ENCODE measurements around the gene YBX2. TPM values are rescaled to one million over a fixed set of nuclear protein-coding genes. Genes with fewer than 3 reads are reported as not detected.

Gene YBX2
- total and polyA plus RNA-seq, 9 donors, result 0.36 to 2.7 (median 1.1) TPM

DNA sequence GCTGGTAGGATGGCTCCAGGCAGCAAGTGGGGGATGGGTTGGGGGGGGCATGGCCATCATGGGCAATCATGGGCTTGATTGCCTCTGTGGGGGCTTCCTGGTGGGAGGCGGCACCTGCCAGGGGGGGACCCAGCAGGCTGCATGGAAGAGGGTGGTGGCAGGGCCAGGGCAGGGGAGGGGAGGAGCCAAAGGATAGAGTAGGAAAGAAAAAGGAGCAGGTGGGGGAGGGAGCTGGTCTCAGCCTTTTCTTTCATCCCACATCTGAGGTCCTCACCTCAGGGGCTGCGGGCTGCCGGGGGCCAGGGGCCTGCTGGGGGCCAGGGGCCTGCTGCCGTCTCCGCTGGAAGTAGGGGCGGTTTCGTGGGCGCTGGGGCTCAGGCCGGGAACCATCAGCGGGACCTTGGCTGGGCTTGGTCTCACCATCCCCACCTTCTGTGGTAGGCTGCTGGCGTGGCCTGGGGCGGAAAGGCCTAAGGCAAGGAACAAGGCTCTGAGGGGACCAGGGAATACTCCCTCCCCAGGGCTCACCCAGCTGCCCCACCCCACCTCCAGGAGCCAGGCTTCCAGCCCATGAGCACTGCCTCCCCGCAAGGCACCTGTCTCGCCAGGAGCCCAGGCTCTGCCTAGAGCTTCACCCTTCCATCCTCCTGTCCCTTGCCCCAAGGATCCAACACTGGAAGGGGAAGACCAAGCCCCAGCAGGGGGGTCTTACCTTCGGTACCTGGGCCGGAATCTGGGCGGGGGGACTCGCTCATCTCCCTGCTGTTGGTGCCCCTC, 5.0 kb downstream of the YBX2 start:
- Histone ChIP-seq H3K27me3 (ENCODE audit: control insufficient read depth, insufficient read depth, low read length) (peaks cover 56% of the 10 kb centered on the region), H3K4me1 (ENCODE audit: control insufficient read depth, insufficient read depth, low read length) (peaks cover 28% of the 10 kb centered on the region), H3K36me3 (ENCODE audit: control insufficient read depth, insufficient read depth, low read length) (peaks cover 18% of the 10 kb centered on the region), H3K9me3 (replicated peaks; ENCODE audit: control insufficient read depth, low read depth, low read length) (no peaks in the 10 kb centered on the region), H3K4me3 (ENCODE audit: low read length) (no peak overlapping the region), H3K27ac (ENCODE audit: low read length) (no peak overlapping the region)
- WGBS (ENCODE audit: insufficient coverage), result 80% methylated on average over 15 of the region's 18 CpGs
- no peak for DNase-seq

DNA sequence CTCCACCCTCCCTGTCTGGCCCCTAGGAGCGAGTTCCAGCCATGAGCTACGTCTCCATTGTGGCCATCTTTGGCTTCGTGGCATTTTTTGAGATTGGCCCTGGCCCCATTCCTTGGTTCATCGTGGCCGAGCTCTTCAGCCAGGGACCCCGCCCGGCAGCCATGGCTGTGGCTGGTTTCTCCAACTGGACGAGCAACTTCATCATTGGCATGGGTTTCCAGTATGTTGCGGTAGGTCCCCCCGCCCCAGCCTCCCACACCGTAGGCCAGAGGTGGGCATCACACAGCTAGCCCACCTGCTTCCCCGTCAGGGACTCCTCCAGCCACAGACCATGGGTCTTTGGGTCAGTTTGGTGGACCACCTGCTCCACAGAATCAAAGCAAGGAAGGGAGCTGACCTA, 8.8 kb downstream of the YBX2 start:
- Histone ChIP-seq H3K4me3 (ENCODE audit: low read length) (no peak overlapping the region), H3K27me3 (ENCODE audit: control insufficient read depth, insufficient read depth, low read length) (peaks cover 52% of the 10 kb centered on the region), H3K4me1 (ENCODE audit: control insufficient read depth, insufficient read depth, low read length) (peaks cover 29% of the 10 kb centered on the region), H3K27ac (ENCODE audit: low read length) (no peak overlapping the region), H3K9me3 (replicated peaks; ENCODE audit: control insufficient read depth, low read depth, low read length) (no peaks in the 10 kb centered on the region), H3K36me3 (ENCODE audit: control insufficient read depth, insufficient read depth, low read length) (peaks cover 28% of the 10 kb centered on the region)
- no peak for DNase-seq
- 83% methylated on average over 9 of the region's 12 CpGs for WGBS (ENCODE audit: insufficient coverage)

DNA sequence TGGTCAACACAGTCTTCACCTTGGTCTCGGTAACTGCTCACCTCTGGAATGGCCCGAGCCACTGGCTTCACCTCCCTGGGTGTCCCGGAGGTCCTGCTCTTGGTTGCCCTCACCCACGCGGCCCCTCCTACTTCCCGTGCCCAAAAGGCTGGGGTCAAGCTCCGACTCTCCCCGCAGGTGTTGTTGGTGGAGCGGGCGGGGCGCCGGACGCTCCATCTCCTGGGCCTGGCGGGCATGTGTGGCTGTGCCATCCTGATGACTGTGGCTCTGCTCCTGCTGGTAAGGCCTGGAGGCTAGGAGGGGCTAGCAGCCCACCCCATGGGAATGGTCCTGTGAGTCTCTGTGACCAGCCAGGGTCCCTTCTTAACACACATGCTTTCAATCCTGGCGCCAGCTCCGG, 9.5 kb downstream of the YBX2 start:
- Histone ChIP-seq H3K4me3 (ENCODE audit: low read length) (no peak overlapping the region), H3K27ac (ENCODE audit: low read length) (no peak overlapping the region), H3K36me3 (ENCODE audit: control insufficient read depth, insufficient read depth, low read length) (peaks cover 28% of the 10 kb centered on the region), H3K4me1 (ENCODE audit: control insufficient read depth, insufficient read depth, low read length) (peaks cover 30% of the 10 kb centered on the region), H3K9me3 (replicated peaks; ENCODE audit: control insufficient read depth, low read depth, low read length) (no peaks in the 10 kb centered on the region), H3K27me3 (ENCODE audit: control insufficient read depth, insufficient read depth, low read length) (peaks cover 45% of the 10 kb centered on the region)
- WGBS (ENCODE audit: insufficient coverage), result 92% methylated on average over 14 of the region's 16 CpGs
- DNase-seq, result no peak

GRCh38 chr17:7283471-7284216, 10.8 kb downstream of the YBX2 start:
- Histone ChIP-seq H3K4me1 (ENCODE audit: control insufficient read depth, insufficient read depth, low read length) (peaks cover 30% of the 10 kb centered on the region), H3K9me3 (replicated peaks; ENCODE audit: control insufficient read depth, low read depth, low read length) (no peaks in the 10 kb centered on the region), H3K4me3 (ENCODE audit: low read length) (no peak overlapping the region), H3K27ac (ENCODE audit: low read length) (no peak overlapping the region), H3K36me3 (ENCODE audit: control insufficient read depth, insufficient read depth, low read length) (peaks cover 28% of the 10 kb centered on the region), H3K27me3 (ENCODE audit: control insufficient read depth, insufficient read depth, low read length) (peaks cover 39% of the 10 kb centered on the region)
- 80% methylated on average over 8 of the region's 18 CpGs for WGBS (ENCODE audit: insufficient coverage)
- no peak for DNase-seq

DNA sequence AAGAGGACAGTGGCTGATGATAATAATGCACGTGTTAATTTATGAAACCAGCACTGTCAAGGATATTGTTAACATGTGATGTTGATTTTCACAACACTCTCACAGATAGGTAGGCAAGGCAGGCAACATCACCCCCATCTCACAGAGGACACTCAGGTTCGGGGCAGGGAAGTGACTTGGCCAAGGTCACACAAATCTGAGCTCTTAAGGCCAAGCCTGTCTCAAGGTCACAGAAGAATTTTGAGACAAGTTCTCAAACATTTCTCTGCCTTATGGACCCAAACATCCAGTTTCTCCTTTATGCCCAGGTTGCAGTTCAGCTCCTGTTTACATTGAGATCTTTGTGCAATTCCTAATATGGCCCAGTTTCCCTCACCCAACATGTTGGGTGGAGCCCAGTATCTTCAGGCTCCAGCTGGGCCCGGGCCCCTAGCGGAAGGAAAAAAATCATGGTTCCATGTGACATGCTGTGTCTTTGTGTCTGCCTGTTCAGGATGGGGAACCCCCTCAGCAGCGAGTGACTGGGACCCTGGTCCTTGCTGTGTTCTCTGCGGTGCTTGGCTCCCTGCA, 11.6 kb downstream of the YBX2 start:
- H3K27me3 ChIP-seq (ENCODE audit: control insufficient read depth, insufficient read depth, low read length), result peaks cover 37% of the 10 kb centered on the region
- peaks cover 30% of the 10 kb centered on the region for H3K4me1 ChIP-seq (ENCODE audit: control insufficient read depth, insufficient read depth, low read length)
- peak overlapping the region; percentile 61 for H3K4me3 ChIP-seq (ENCODE audit: low read length)

DNA sequence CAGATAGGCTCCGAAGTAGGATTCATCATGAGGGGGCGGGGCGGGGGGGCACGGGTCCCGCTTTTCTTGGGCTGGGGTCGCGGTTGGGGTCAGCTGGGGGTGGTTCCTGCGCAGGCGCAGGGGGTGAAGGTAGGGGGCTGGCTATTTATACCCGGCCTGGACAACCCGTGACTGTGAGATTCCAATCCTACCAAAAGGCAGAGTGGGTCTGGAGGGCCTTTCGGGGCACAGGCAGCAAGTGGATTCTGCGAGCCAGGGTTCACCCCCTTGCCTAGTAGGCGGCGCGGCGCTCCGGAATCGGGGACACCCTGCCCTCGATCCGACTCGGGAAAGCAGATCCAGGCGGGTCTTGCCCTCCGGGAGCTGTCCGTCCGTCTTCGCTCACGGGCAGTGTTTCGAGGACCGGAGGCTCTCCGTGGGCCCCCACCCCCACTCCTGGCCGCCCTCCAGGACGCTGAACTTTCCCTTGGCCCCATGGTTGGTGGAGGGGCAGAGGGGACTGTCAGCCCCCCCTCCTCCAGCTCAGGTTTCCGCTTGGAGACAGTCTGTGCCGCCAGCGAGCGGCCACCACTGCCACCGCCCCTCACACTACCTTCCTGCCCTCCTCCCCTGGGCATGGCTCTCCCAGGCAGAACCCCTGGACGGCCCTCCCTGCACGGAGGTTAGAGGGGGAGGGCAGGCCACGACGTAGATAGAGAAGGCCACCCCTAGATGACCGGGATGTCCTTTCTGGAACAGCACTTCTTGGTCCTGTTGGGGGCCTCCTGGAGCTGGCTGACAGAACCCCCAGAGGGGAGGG, 12.3 kb downstream of the YBX2 start:
- peak; percentile 48 for DNase-seq

More for the DNA sequence above, 11.6 kb downstream of the YBX2 start:
- H3K9me3 ChIP-seq (replicated peaks; ENCODE audit: control insufficient read depth, low read depth, low read length), result no peaks in the 10 kb centered on the region
- no peak for DNase-seq
- H3K36me3 ChIP-seq (ENCODE audit: control insufficient read depth, insufficient read depth, low read length), result peaks cover 28% of the 10 kb centered on the region
- 80% methylated on average over 5 of the region's 6 CpGs for WGBS (ENCODE audit: insufficient coverage)
- H3K27ac ChIP-seq (ENCODE audit: low read length), result peak overlapping the region; percentile 95

GRCh38 chr17:7281074-7281952, 13.1 kb downstream of the YBX2 start, which contains the start of gene SLC2A4:
Gene SLC2A4, plus strand, starts transcription at chr17:7281718. Its CDS starts 217 bp downstream, at chr17:7281935.
- WGBS (ENCODE audit: insufficient coverage), result under 1% methylated on average over 71 of the region's 71 CpGs
- H3K4me1 ChIP-seq (ENCODE audit: control insufficient read depth, insufficient read depth, low read length), result peaks cover 28% of the 10 kb centered on the region
- peak; percentile 94 for DNase-seq

More for the DNA sequence above, 12.3 kb downstream of the YBX2 start:
- no peaks in the 10 kb centered on the region for H3K9me3 ChIP-seq (replicated peaks; ENCODE audit: control insufficient read depth, low read depth, low read length)
- H3K36me3 ChIP-seq (ENCODE audit: control insufficient read depth, insufficient read depth, low read length), result peaks cover 28% of the 10 kb centered on the region
- H3K27me3 ChIP-seq (ENCODE audit: control insufficient read depth, insufficient read depth, low read length), result peaks cover 37% of the 10 kb centered on the region
- H3K4me1 ChIP-seq (ENCODE audit: control insufficient read depth, insufficient read depth, low read length), result peaks cover 28% of the 10 kb centered on the region
- WGBS (ENCODE audit: insufficient coverage), result 3% methylated on average over 20 of the region's 43 CpGs
- H3K4me3 ChIP-seq (ENCODE audit: low read length), result peak overlapping the region; percentile 61
- peak overlapping the region; percentile 95 for H3K27ac ChIP-seq (ENCODE audit: low read length)

DNA sequence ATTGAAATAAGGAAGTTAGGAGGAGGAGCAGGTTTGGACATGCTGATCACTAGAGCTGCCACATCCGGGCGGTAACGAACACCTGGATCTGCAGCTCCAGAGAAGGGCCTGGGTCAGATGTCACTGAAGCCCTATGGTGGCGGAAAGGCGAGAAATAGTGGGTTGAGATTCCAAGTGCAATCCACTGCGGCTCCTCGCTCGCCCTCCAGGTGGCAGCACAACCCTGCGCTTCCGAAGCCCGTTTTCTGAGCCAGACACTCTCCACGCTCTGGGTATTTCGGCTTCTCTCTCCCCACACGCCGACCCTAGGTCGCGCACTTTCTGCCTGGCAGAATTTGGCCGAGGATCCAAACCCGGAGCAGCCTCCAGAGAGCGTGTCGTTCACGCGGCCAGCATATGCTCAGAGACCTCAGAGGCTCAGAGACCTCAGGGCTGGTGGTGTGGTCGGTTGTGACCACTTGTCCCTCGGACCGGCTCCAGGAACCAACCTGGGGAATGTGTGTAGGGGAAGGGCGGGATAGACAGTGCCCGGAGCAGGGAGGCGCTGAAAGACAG, 13.8 kb downstream of the YBX2 start:
- peaks cover 28% of the 10 kb centered on the region for H3K4me1 ChIP-seq (ENCODE audit: control insufficient read depth, insufficient read depth, low read length)
- DNase-seq, result peak; percentile 88
- H3K9me3 ChIP-seq (replicated peaks; ENCODE audit: control insufficient read depth, low read depth, low read length), result no peaks in the 10 kb centered on the region
- H3K36me3 ChIP-seq (ENCODE audit: control insufficient read depth, insufficient read depth, low read length), result peaks cover 22% of the 10 kb centered on the region
- peak overlapping the region; percentile 61 for H3K4me3 ChIP-seq (ENCODE audit: low read length)
- under 1% methylated on average over 23 of the region's 29 CpGs for WGBS (ENCODE audit: insufficient coverage)
- H3K27me3 ChIP-seq (ENCODE audit: control insufficient read depth, insufficient read depth, low read length), result peaks cover 33% of the 10 kb centered on the region
- peak overlapping the region; percentile 95 for H3K27ac ChIP-seq (ENCODE audit: low read length)

More at GRCh38 chr17:7281074-7281952, 13.1 kb downstream of the YBX2 start, which contains the start of gene SLC2A4:
- peaks cover 26% of the 10 kb centered on the region for H3K36me3 ChIP-seq (ENCODE audit: control insufficient read depth, insufficient read depth, low read length)
- H3K4me3 ChIP-seq (ENCODE audit: low read length), result peak within 1 kb of the TSS; percentile 61
- H3K27me3 ChIP-seq (ENCODE audit: control insufficient read depth, insufficient read depth, low read length), result peaks cover 33% of the 10 kb centered on the region
- H3K9me3 ChIP-seq (replicated peaks; ENCODE audit: control insufficient read depth, low read depth, low read length), result no peaks in the 10 kb centered on the region
- peak within 1 kb of the TSS; percentile 95 for H3K27ac ChIP-seq (ENCODE audit: low read length)

DNA sequence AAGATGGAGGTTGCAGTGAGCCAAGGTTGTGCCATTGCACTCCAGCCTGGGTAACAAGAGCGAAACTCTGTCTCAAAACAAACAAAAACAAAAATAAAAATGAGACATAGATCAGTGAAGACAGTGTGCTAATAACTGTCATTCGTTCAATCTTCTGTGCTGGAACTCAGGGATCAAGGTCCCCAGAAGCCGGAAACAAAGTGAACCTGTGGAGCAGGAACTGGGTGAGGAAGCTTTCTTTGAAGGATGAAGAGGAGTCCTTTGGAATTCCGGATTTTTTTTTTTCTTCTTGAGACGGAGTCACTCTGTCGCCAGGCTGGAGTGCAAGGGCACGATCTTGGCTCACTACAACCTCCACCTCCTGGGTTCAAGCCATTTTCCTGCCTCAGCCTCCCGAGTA, 15.0 kb downstream of the YBX2 start:
- Histone ChIP-seq H3K4me1 (ENCODE audit: control insufficient read depth, insufficient read depth, low read length) (peaks cover 28% of the 10 kb centered on the region), H3K4me3 (ENCODE audit: low read length) (no peak overlapping the region), H3K27ac (ENCODE audit: low read length) (no peak overlapping the region), H3K9me3 (replicated peaks; ENCODE audit: control insufficient read depth, low read depth, low read length) (no peaks in the 10 kb centered on the region), H3K36me3 (ENCODE audit: control insufficient read depth, insufficient read depth, low read length) (peaks cover 11% of the 10 kb centered on the region), H3K27me3 (ENCODE audit: control insufficient read depth, insufficient read depth, low read length) (peaks cover 36% of the 10 kb centered on the region)
- no peak for DNase-seq
- 91% methylated on average over 4 of the region's 8 CpGs for WGBS (ENCODE audit: insufficient coverage)
